GM13977 (cell line): ENCODE measurements around the gene LSG1.

Source experiments
- DNase-seq: peaks from one replicate; pipeline ENCODE4 v3.0.0; 2012; ENCODE audit warnings: low spot score
- CTCF ChIP-seq: IDR thresholded peaks from 2 replicates; pipeline ENCODE4 v1.5.1; 2012; ENCODE audit warnings: mild to moderate bottlenecking, control low read depth; ENCODE audit not compliant: insufficient read depth; ENCODE audit errors: extremely low read depth, missing control alignments
- in situ Hi-C: fragments of 300-500 bp; cut with MboI; formaldehyde crosslinking; loops from one replicate; pipeline ENCODE4 v1.12.0; 2022; ENCODE audit warnings: low sequenced_read_pairs, low pct_unique_long_range_greater_than_20kb, mixed read lengths, inconsistent platforms; ENCODE audit not compliant: unreplicated experiment

Gene LSG1

GRCh38 chr3:194685065-194685717 is 13.2 kb upstream of the LSG1 start:
- in situ Hi-C loops: loop anchor here (10.0 to 25.0 kb wide), 4 partner anchors 277 to 852 kb away; partner anchors contain the start of gene PPP1R2
- TF ChIP-seq CTCF: no peak
- no peak for DNase-seq

GRCh38 chr3:194683380-194683779 is 11.4 kb upstream of the LSG1 start:
- in situ Hi-C loops: loop anchor here (10.0 to 25.0 kb wide), 4 partner anchors 279 to 854 kb away; partner anchors contain the start of gene PPP1R2
- TF ChIP-seq CTCF: no peak
- no peak for DNase-seq

GRCh38 chr3:194682694-194683310 is 10.8 kb upstream of the LSG1 start:
- in situ Hi-C loops: loop anchor here (10.0 to 25.0 kb wide), 4 partner anchors 279 to 854 kb away; partner anchors contain the start of gene PPP1R2
- peak; percentile 81 for TF ChIP-seq CTCF
- peak; percentile 85 for DNase-seq

GRCh38 chr3:194682189-194682693 is 10.2 kb upstream of the LSG1 start:
- in situ Hi-C loops: loop anchor here (10.0 to 25.0 kb wide), 4 partner anchors 280 to 855 kb away; partner anchors contain the start of gene PPP1R2
- DNase-seq: no peak
- TF ChIP-seq CTCF: no peak

GRCh38 chr3:194680888-194681615 is 9.1 kb upstream of the LSG1 start:
- TF ChIP-seq CTCF: no peak
- in situ Hi-C loops: loop anchor here (10.0 to 25.0 kb wide), 4 partner anchors 281 to 856 kb away; partner anchors contain the start of gene PPP1R2
- no peak for DNase-seq

- TF ChIP-seq CTCF: no peak
- no peak for DNase-seq
- in situ Hi-C loops: loop anchor here (25.0 kb wide), 2 partner anchors 286 to 861 kb away; partner anchors contain the start of gene PPP1R2
Observed at GRCh38 chr3:194676471-194676870, 4.5 kb upstream of the LSG1 start.
